Measurements from ENCODE around the gene GLYATL3. TPM values are rescaled to one million over a fixed set of nuclear protein-coding genes. Genes with fewer than 3 reads are reported as not detected.

Gene GLYATL3
- polyA plus RNA-seq, 1 donor (not counting 4 experiments of a cell fraction or from before 2014, with no cell fraction given) = not detected

- Histone ChIP-seq H3K36me3 (ENCODE audit: control insufficient read depth in 2 of 2, extremely low read depth in 1 of 2, insufficient read depth in 2 of 2, low read length in 2 of 2) (no peaks in the 10 kb centered on the region), H3K9me1 (ENCODE audit: control insufficient read depth, extremely low read depth, insufficient read depth, low read length) (no peaks in the 10 kb centered on the region), H4K20me1 (ENCODE audit: control insufficient read depth, extremely low read depth, insufficient read depth, low read length) (no peaks in the 10 kb centered on the region), H3K4me3 (ENCODE audit: control insufficient read depth in 2 of 3, extremely low read depth in 1 of 3, insufficient read depth in 2 of 3, low read depth in 1 of 3, low read length in 3 of 3) (no peak overlapping the region), H3K27me3 (ENCODE audit: control insufficient read depth, extremely low read depth, insufficient read depth, low read length) (no peaks in the 10 kb centered on the region), H2AFZ (ENCODE audit: control insufficient read depth, low read length) (no peak overlapping the region), H3K4me2 (ENCODE audit: control insufficient read depth, extremely low read depth, insufficient read depth, low read depth, low read length) (no peak overlapping the region), H3K9me3 (ENCODE audit: control insufficient read depth, low read depth, low read length) (no peaks in the 10 kb centered on the region), H3K9ac (ENCODE audit: control insufficient read depth, extremely low read depth, insufficient read depth, low read length) (no peak overlapping the region), H3K79me2 (ENCODE audit: control insufficient read depth, insufficient read depth, low read length) (no peaks in the 10 kb centered on the region), H3K4me1 (ENCODE audit: control insufficient read depth, extremely low read depth, insufficient read depth, low read length) (no peaks in the 10 kb centered on the region), H3K27ac (ENCODE audit: control insufficient read depth, insufficient read depth, low read length) (no peak overlapping the region)
- no peak for TF ChIP-seq CTCF (optimal IDR thresholded peaks at IDR 0.05 in 1 of 3, IDR thresholded peaks at IDR 0.05 in 1 of 3, conservative IDR thresholded peaks at IDR 0.05 in 1 of 3; ENCODE audit: extremely low read depth in 1 of 3, insufficient read depth in 2 of 3, low read length in 3 of 3)
- TF ChIP-seq EZH2 (IDR thresholded peaks at IDR 0.05; ENCODE audit: low read length) = no peak
- no peak for DNase-seq (ENCODE audit: low read depth, low spot score)
- FAIRE-seq = no peak
- dilution Hi-C loops (cut with MboI; ENCODE audit: extremely low pct_ligation_motif_present, low sequenced_read_pairs) = no loop called here
Observed at GRCh38 chr6:49517919-49518318, 18.2 kb downstream of the GLYATL3 start.

GRCh38 chr6:49519660-49520059 is 19.9 kb downstream of the GLYATL3 start:
- Histone ChIP-seq H3K9me1 (ENCODE audit: control insufficient read depth, extremely low read depth, insufficient read depth, low read length) (no peaks in the 10 kb centered on the region), H4K20me1 (ENCODE audit: control insufficient read depth, extremely low read depth, insufficient read depth, low read length) (no peaks in the 10 kb centered on the region), H2AFZ (ENCODE audit: control insufficient read depth, low read length) (no peak overlapping the region), H3K27me3 (ENCODE audit: control insufficient read depth, extremely low read depth, insufficient read depth, low read length) (no peaks in the 10 kb centered on the region), H3K9ac (ENCODE audit: control insufficient read depth, extremely low read depth, insufficient read depth, low read length) (no peak overlapping the region), H3K4me1 (ENCODE audit: control insufficient read depth, extremely low read depth, insufficient read depth, low read length) (peaks cover 4% of the 10 kb centered on the region), H3K4me3 (ENCODE audit: control insufficient read depth in 2 of 3, extremely low read depth in 1 of 3, insufficient read depth in 2 of 3, low read depth in 1 of 3, low read length in 3 of 3) (no peak overlapping the region), H3K36me3 (ENCODE audit: control insufficient read depth in 2 of 2, extremely low read depth in 1 of 2, insufficient read depth in 2 of 2, low read length in 2 of 2) (no peaks in the 10 kb centered on the region), H3K9me3 (ENCODE audit: control insufficient read depth, low read depth, low read length) (no peaks in the 10 kb centered on the region), H3K4me2 (ENCODE audit: control insufficient read depth, extremely low read depth, insufficient read depth, low read depth, low read length) (no peak overlapping the region), H3K27ac (ENCODE audit: control insufficient read depth, insufficient read depth, low read length) (no peak overlapping the region), H3K79me2 (ENCODE audit: control insufficient read depth, insufficient read depth, low read length) (no peaks in the 10 kb centered on the region)
- DNase-seq (ENCODE audit: low read depth, low spot score) (no peak), FAIRE-seq (no peak)
- dilution Hi-C loops (cut with MboI; ENCODE audit: extremely low pct_ligation_motif_present, low sequenced_read_pairs) = no loop called here
- no peak for TF ChIP-seq CTCF (optimal IDR thresholded peaks at IDR 0.05 in 1 of 3, IDR thresholded peaks at IDR 0.05 in 1 of 3, conservative IDR thresholded peaks at IDR 0.05 in 1 of 3; ENCODE audit: extremely low read depth in 1 of 3, insufficient read depth in 2 of 3, low read length in 3 of 3)
- TF ChIP-seq EZH2 (IDR thresholded peaks at IDR 0.05; ENCODE audit: low read length) = no peak

All from keratinocyte (primary cell).